Motor neuron (in vitro differentiated cells): ENCODE data around the gene FKBP9. TPM values are rescaled to one million over a fixed set of nuclear protein-coding genes. Genes with fewer than 3 reads are reported as not detected.
A peak's percentile ranks its signal among the peaks of the same experiment; 100 is the strongest.

Source experiments
- ATAC-seq, 8 experiments: fragments of 200-7000 bp; cut with Tn5 transposase; replicated peaks in 6 of 8; 2 replicates each; pipeline ENCODE4 v1.8.0; 2021; ENCODE audit warnings: mild to moderate bottlenecking in 8 of 8, moderate library complexity in 8 of 8
- H3K27ac ChIP-seq, 2 donors: fragments of 250-450 bp; sonication (Bioruptor Pico); 2 replicates each; pipeline ENCODE4 v1.9.0; 2021; ENCODE audit warnings: antibody characterized with exemption in 2 of 2, mild to moderate bottlenecking in 2 of 2, moderate library complexity in 1 of 2
- H3K4me1 ChIP-seq, 2 donors: fragments of 250-450 bp; sonication (Bioruptor Pico); replicated peaks in 1 of 2; 2 replicates each; pipeline ENCODE4 v1.6.1; 2021; ENCODE audit warnings: antibody characterized with exemption in 2 of 2, mild to moderate bottlenecking in 2 of 2, moderate library complexity in 1 of 2
- H3K4me3 ChIP-seq, 5 donors: fragments of 250-450 bp; sonication (Bioruptor Pico); 2 replicates each; pipeline ENCODE4 v1.9.0; 2021; ENCODE audit warnings: antibody characterized with exemption in 5 of 5, mild to moderate bottlenecking in 5 of 5, moderate library complexity in 4 of 5
- WGBS, 10 experiments: fragments of 450-650 bp; shearing (Covaris generic); methylation state at CpG; one replicate each; pipeline ENCODE4 v1.0.0; 2022; 5-methylcytosine and 5-hydroxymethylcytosine counted together
- in situ Hi-C, 9 experiments: fragments of 400-800 bp; cut with MboI; loops; one replicate each; pipeline ENCODE4 v1.15.0; 2021; ENCODE audit warnings: low sequenced_read_pairs in 9 of 9, low pct_unique_long_range_greater_than_20kb in 2 of 9; ENCODE audit not compliant: unreplicated experiment in 9 of 9
- total RNA-seq, 8 experiments: library from RNA; unstranded; fragments of 300-600 nt; gene quantifications; 2 replicates each; pipeline versions ENCODE4 v1.2.3 to v1.2.4, GENCODE V29; 2022

FKBP9 gene
- total RNA-seq, 8 experiments from 2014 or later = 28.9 to 100 (median 40.4) TPM

GRCh38 chr7:33040803-33041516 lies 83.7 kb downstream of the FKBP9 start:
- in situ Hi-C loops = no loop called here
- peak in 6 of 8 experiments; percentile 40 to 98 (median 71) for ATAC-seq
- H3K4me3 ChIP-seq = no peak overlapping the region
- WGBS, 10 experiments = 6 to 100% (median 79%) methylated on average over 2 to 9 of the region's 9 CpGs
- H3K4me1 ChIP-seq = peaks cover 4 to 8% of the 10 kb centered on the region in 2 donors
- no peak overlapping the region for H3K27ac ChIP-seq

GRCh38 chr7:33041631-33042428 lies 84.6 kb downstream of the FKBP9 start:
- 69 to 97% (median 90%) methylated on average over 4 to 8 of the region's 8 CpGs for WGBS, 10 experiments
- Histone ChIP-seq H3K4me3 (no peak overlapping the region), H3K4me1 (peaks cover 4 to 8% of the 10 kb centered on the region in 2 donors), H3K27ac (no peak overlapping the region)
- no peak for ATAC-seq
- in situ Hi-C loops = no loop called here

- Histone ChIP-seq H3K4me3 (no peak overlapping the region), H3K27ac (no peak overlapping the region), H3K4me1 (peaks cover 4 to 8% of the 10 kb centered on the region in 2 donors)
- peak in 1 of 8 experiments; percentile 78 for ATAC-seq
- WGBS, 10 experiments = 71 to 100% (median 92%) methylated on average over 1 to 6 of the region's 6 CpGs
- in situ Hi-C loops = no loop called here
Measured at GRCh38 chr7:33043501-33044400, 86.5 kb downstream of the FKBP9 start.

GRCh38 chr7:33044401-33044718 lies 87.1 kb downstream of the FKBP9 start:
- H3K27ac ChIP-seq = no peak overlapping the region
- in situ Hi-C loops = no loop called here

GRCh38 chr7:33044986-33045385 lies 87.7 kb downstream of the FKBP9 start:
- H3K27ac ChIP-seq = no peak overlapping the region
- peaks cover 4 to 8% of the 10 kb centered on the region in 2 donors for H3K4me1 ChIP-seq
- in situ Hi-C loops = no loop called here
- ATAC-seq = no peak
- H3K4me3 ChIP-seq = no peak overlapping the region
- WGBS, 10 experiments = 0 to 85% (median 67%) methylated on average over 1 to 2 of the region's 2 CpGs; no CpG with 5 or more reads in 1 of the 10 experiments

More at GRCh38 chr7:33044401-33044718, 87.1 kb downstream of the FKBP9 start:
- ATAC-seq = peak in 1 of 8 experiments; percentile 77
- WGBS, 10 experiments = 57 to 100% (median 90%) methylated on average over 1 to 3 of the region's 3 CpGs
- no peak overlapping the region for H3K4me3 ChIP-seq
- peaks cover 4 to 8% of the 10 kb centered on the region in 2 donors for H3K4me1 ChIP-seq

GRCh38 chr7:33048257-33048656 lies 91.0 kb downstream of the FKBP9 start:
- 74 to 100% (median 100%) methylated on average over 1 to 3 of the region's 3 CpGs; no CpG with 5 or more reads in 2 of the 10 experiments for WGBS, 10 experiments
- Histone ChIP-seq H3K4me3 (no peak overlapping the region), H3K27ac (no peak overlapping the region), H3K4me1 (no peaks in the 10 kb centered on the region)
- in situ Hi-C loops = no loop called here
- ATAC-seq = no peak

- Histone ChIP-seq H3K4me3 (no peak overlapping the region), H3K27ac (no peak overlapping the region), H3K4me1 (no peaks in the 10 kb centered on the region)
- WGBS, 10 experiments = 85 to 100% (median 100%) methylated on average over 1 of the region's 1 CpG; no CpG with 5 or more reads in 2 of the 10 experiments
- ATAC-seq = no peak
- in situ Hi-C loops = no loop called here
Measured at GRCh38 chr7:33048704-33049103, 91.5 kb downstream of the FKBP9 start.

- Histone ChIP-seq H3K27ac (no peak overlapping the region), H3K4me3 (no peak overlapping the region), H3K4me1 (no peaks in the 10 kb centered on the region)
- in situ Hi-C loops = no loop called here
- whole genome bisulfite sequencing, 10 experiments = 0 to 45% (median 0%) methylated on average over 1 of the region's 1 CpG; no CpG with 5 or more reads in 2 of the 10 experiments
- ATAC-seq = peak in 4 of 8 experiments; percentile 43 to 71 (median 52)
Measured at GRCh38 chr7:33050535-33051318, 93.5 kb downstream of the FKBP9 start.

GRCh38 chr7:33053721-33054120 lies 96.5 kb downstream of the FKBP9 start:
- H3K4me3 ChIP-seq = no peak overlapping the region
- in situ Hi-C loops = no loop called here
- no peak overlapping the region for H3K27ac ChIP-seq
- no peaks in the 10 kb centered on the region for H3K4me1 ChIP-seq
- whole genome bisulfite sequencing, 10 experiments = 56 to 100% (median 89%) methylated on average over 1 of the region's 1 CpG; no CpG with 5 or more reads in 3 of the 10 experiments
- ATAC-seq = no peak

- no peak for ATAC-seq
- WGBS, 10 experiments = 60 to 100% (median 100%) methylated on average over 1 to 2 of the region's 2 CpGs; no CpG with 5 or more reads in 1 of the 10 experiments
Measured at GRCh38 chr7:33054261-33054964, 97.2 kb downstream of the FKBP9 start.

GRCh38 chr7:33055158-33055557 lies 97.9 kb downstream of the FKBP9 start:
- H3K27ac ChIP-seq = no peak overlapping the region
- 93 to 100% (median 97%) methylated on average over 3 to 5 of the region's 5 CpGs; no CpG with 5 or more reads in 5 of the 10 experiments for WGBS, 10 experiments
- H3K4me1 ChIP-seq = no peaks in the 10 kb centered on the region
- ATAC-seq = no peak
- no peak overlapping the region for H3K4me3 ChIP-seq
- in situ Hi-C loops = no loop called here

More at GRCh38 chr7:33054261-33054964, 97.2 kb downstream of the FKBP9 start:
- Histone ChIP-seq H3K27ac (no peak overlapping the region), H3K4me1 (no peaks in the 10 kb centered on the region), H3K4me3 (no peak overlapping the region)
- in situ Hi-C loops = no loop called here
